MCF 10A (cell line): Measurements from ENCODE around the gene MON1A. TPM values are rescaled to one million over a fixed set of nuclear protein-coding genes. Genes with fewer than 3 reads are reported as not detected.

ENCODE experiments used
- BruUV-seq: library from RNA; stranded (reverse); fragments of 400-500 nt; replicated peaks from 2 replicates; lab custom pipeline; 2021; lab: Mats Ljungman, UMichigan
- CTCF ChIA-PET: fragments of 300-600 bp; sonication (Branson Sonifier 250); formaldehyde crosslinking; extraction: SDS; loops from one replicate; lab custom pipeline; 2021; ENCODE audit warnings: antibody characterized with exemption, inconsistent platforms; lab: Yijun Ruan, JAX
- POLR2A ChIA-PET: fragments of 300-600, 350-650 bp; sonication (Branson Sonifier 250); formaldehyde crosslinking; extraction: SDS; loops from one replicate; lab custom pipeline; 2020; ENCODE audit warnings: antibody characterized with exemption, inconsistent platforms; lab: Yijun Ruan, JAX
- DNase-seq: peaks from one replicate; pipeline ENCODE4 v3.0.0-alpha.2; 2018; ENCODE audit not compliant: unreplicated experiment
- H3K27ac Mint-ChIP-seq: one replicate; pipeline ENCODE4 v1.8.0; 2022; ENCODE audit warnings: mild to moderate bottlenecking, low read depth, mixed read lengths; ENCODE audit not compliant: unreplicated experiment
- H3K27me3 Mint-ChIP-seq: one replicate; pipeline ENCODE4 v1.8.0; 2022; ENCODE audit warnings: mixed read lengths; ENCODE audit not compliant: insufficient read depth, unreplicated experiment
- H3K36me3 Mint-ChIP-seq: one replicate; pipeline ENCODE4 v1.8.0; 2022; ENCODE audit warnings: mild to moderate bottlenecking, moderate library complexity, mixed read lengths; ENCODE audit not compliant: insufficient read depth, unreplicated experiment
- H3K4me1 Mint-ChIP-seq: one replicate; pipeline ENCODE4 v1.8.0; 2022; ENCODE audit warnings: mixed read lengths; ENCODE audit not compliant: insufficient read depth, unreplicated experiment
- H3K4me3 Mint-ChIP-seq: one replicate; pipeline ENCODE4 v1.8.0; 2022; ENCODE audit warnings: mild to moderate bottlenecking, moderate library complexity, mixed read lengths; ENCODE audit not compliant: unreplicated experiment
- H3K9me3 Mint-ChIP-seq: one replicate; pipeline ENCODE4 v1.8.0; 2022; ENCODE audit warnings: mixed read lengths; ENCODE audit not compliant: unreplicated experiment
- intact Hi-C: fragments of 100-400 bp; cut with micrococcal nuclease; formaldehyde crosslinking; loops from 2 replicates; pipeline ENCODE4 v1.14.1; 2022
- total RNA-seq: library from RNA; stranded (reverse); gene quantifications from 2 replicates; pipeline ENCODE4 v1.2.3, GENCODE V29; 2022
- TF ChIP-seq, protein P1 (sequence below): fragments of 200-600 bp; IDR thresholded peaks from one replicate; pipeline ENCODE4 v1.8.0; 2022; ENCODE audit warnings: antibody characterized with exemption, mild to moderate bottlenecking; ENCODE audit not compliant: unreplicated experiment

Gene MON1A
- total RNA-seq, 1 experiment from 2014 or later, result 18.6 TPM

GRCh38 chr3:49889296-49889695, 40.3 kb downstream of the MON1A start:
- intact Hi-C loops, result no loop called here

GRCh38 chr3:49886922-49887265, 42.7 kb downstream of the MON1A start:
- BruUV-seq, result no TSS peak
- Mint-ChIP-seq H3K27ac (no peak overlapping the region), H3K4me3 (no peak overlapping the region), H3K4me1 (no peaks in the 10 kb centered on the region), H3K9me3 (no peaks in the 10 kb centered on the region), H3K27me3 (no peaks in the 10 kb centered on the region), H3K36me3 (peaks cover 24% of the 10 kb centered on the region)
- intact Hi-C loops, result no loop called here
- no peak for DNase-seq
- TF ChIP-seq, protein P1, sequence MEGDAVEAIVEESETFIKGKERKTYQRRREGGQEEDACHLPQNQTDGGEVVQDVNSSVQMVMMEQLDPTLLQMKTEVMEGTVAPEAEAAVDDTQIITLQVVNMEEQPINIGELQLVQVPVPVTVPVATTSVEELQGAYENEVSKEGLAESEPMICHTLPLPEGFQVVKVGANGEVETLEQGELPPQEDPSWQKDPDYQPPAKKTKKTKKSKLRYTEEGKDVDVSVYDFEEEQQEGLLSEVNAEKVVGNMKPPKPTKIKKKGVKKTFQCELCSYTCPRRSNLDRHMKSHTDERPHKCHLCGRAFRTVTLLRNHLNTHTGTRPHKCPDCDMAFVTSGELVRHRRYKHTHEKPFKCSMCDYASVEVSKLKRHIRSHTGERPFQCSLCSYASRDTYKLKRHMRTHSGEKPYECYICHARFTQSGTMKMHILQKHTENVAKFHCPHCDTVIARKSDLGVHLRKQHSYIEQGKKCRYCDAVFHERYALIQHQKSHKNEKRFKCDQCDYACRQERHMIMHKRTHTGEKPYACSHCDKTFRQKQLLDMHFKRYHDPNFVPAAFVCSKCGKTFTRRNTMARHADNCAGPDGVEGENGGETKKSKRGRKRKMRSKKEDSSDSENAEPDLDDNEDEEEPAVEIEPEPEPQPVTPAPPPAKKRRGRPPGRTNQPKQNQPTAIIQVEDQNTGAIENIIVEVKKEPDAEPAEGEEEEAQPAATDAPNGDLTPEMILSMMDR, result no peak
- ChIA-PET POLR2A (no interaction called here), CTCF (no interaction called here)

More at GRCh38 chr3:49889296-49889695, 40.3 kb downstream of the MON1A start:
- Mint-ChIP-seq H3K27ac (no peak overlapping the region), H3K36me3 (peaks cover 25% of the 10 kb centered on the region), H3K4me1 (no peaks in the 10 kb centered on the region), H3K27me3 (no peaks in the 10 kb centered on the region), H3K4me3 (no peak overlapping the region), H3K9me3 (no peaks in the 10 kb centered on the region)
- ChIA-PET POLR2A (interaction anchor here (0.8 to 1.8 kb wide), 3 partner anchors 8 to 19 kb away, joined by 3 to 7 read pairs (median 3); no protein-coding TSS in a partner anchor), CTCF (interaction anchor here (0.6 kb wide), 1 partner anchor 35 kb away, joined by 3 read pairs; no protein-coding TSS in a partner anchor)
- TF ChIP-seq, protein P1, result no peak
- BruUV-seq, result no TSS peak
- DNase-seq, result no peak

GRCh38 chr3:49883998-49884397, 45.6 kb downstream of the MON1A start:
- Mint-ChIP-seq H3K9me3 (no peaks in the 10 kb centered on the region), H3K27ac (no peak overlapping the region), H3K27me3 (no peaks in the 10 kb centered on the region), H3K4me1 (no peaks in the 10 kb centered on the region), H3K36me3 (peaks cover 11% of the 10 kb centered on the region), H3K4me3 (no peak overlapping the region)
- POLR2A ChIA-PET, result interaction anchor here (0.6 to 2.4 kb wide), 5 partner anchors 10 to 23 kb away, joined by 3 to 9 read pairs (median 3); no protein-coding TSS in a partner anchor
- BruUV-seq, result no TSS peak
- DNase-seq, result peak; percentile 30
- intact Hi-C loops, result no loop called here
- TF ChIP-seq, protein P1, result no peak
- CTCF ChIA-PET, result interaction anchor here (1.2 kb wide), 1 partner anchor 23 kb away, joined by 3 read pairs; no protein-coding TSS in a partner anchor

GRCh38 chr3:49882166-49882565, 47.4 kb downstream of the MON1A start:
- no peaks in the 10 kb centered on the region for H3K27me3 Mint-ChIP-seq
- H3K9me3 Mint-ChIP-seq, result no peaks in the 10 kb centered on the region
- BruUV-seq, result no TSS peak
- ChIA-PET CTCF (interaction anchor here (1.0 to 1.7 kb wide), 3 partner anchors 16 to 43 kb away, joined by 3 to 6 read pairs (median 4); no protein-coding TSS in a partner anchor), POLR2A (interaction anchor here (0.7 to 2.2 kb wide), 6 partner anchors 12 to 62 kb away, joined by 3 to 6 read pairs (median 4); partner anchors contain the start of gene CAMKV)
- DNase-seq, result no peak
- intact Hi-C loops, result no loop called here
- TF ChIP-seq, protein P1, result no peak
- H3K4me3 Mint-ChIP-seq, result no peak overlapping the region
- no peaks in the 10 kb centered on the region for H3K4me1 Mint-ChIP-seq
- H3K36me3 Mint-ChIP-seq, result peaks cover 16% of the 10 kb centered on the region
- H3K27ac Mint-ChIP-seq, result no peak overlapping the region
